ENCODE data around the gene GALNT18. TPM values are rescaled to one million over a fixed set of nuclear protein-coding genes. Genes with fewer than 3 reads are reported as not detected.

The GALNT18 gene
- polyA plus RNA-seq, 1 donor from 2014 or later, result 7.6 TPM

DNA sequence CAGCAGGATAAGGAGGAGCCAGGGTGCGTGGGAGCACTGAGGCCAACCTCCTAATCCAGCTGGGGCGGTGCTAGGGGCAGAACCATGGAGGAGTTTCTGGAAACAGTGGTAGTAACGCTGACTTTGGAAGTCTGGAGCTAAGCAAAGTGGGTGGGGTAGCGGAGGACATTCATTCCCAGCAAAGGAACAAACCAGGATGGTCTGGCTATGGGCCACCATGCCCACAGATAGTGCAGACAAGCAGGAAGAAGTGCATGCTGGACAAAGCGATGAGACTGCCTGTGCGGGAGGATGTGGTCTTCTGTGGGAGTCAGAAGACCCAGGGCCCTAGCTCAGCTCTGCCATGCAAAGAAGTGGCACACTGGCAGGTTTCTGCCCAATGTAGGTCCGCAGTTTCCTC, 197.1 kb downstream of the GALNT18 start:
- no peak overlapping the region for H3K4me3 ChIP-seq (ENCODE audit: low read length)
- no peak overlapping the region for H3K4me2 ChIP-seq (ENCODE audit: low read length)
- no peak overlapping the region for H3K27ac ChIP-seq (ENCODE audit: low read length)
- H3F3A ChIP-seq (ENCODE audit: insufficient read depth, low read length, poor library complexity, severe bottlenecking), result no peaks in the 10 kb centered on the region
- H3K9me3 ChIP-seq (ENCODE audit: low read length), result no peaks in the 10 kb centered on the region
- no peaks in the 10 kb centered on the region for H3K9me2 ChIP-seq (ENCODE audit: insufficient read depth, low read length)
- no peaks in the 10 kb centered on the region for H3K27me3 ChIP-seq (ENCODE audit: insufficient read depth, low read depth, low read length)
- no peak for TF ChIP-seq EP300 (conservative IDR thresholded peaks at IDR 0.05; ENCODE audit: poor library complexity, severe bottlenecking)
- no peak for TF ChIP-seq RAD21 (conservative IDR thresholded peaks at IDR 0.05)
- TF ChIP-seq, protein P1, sequence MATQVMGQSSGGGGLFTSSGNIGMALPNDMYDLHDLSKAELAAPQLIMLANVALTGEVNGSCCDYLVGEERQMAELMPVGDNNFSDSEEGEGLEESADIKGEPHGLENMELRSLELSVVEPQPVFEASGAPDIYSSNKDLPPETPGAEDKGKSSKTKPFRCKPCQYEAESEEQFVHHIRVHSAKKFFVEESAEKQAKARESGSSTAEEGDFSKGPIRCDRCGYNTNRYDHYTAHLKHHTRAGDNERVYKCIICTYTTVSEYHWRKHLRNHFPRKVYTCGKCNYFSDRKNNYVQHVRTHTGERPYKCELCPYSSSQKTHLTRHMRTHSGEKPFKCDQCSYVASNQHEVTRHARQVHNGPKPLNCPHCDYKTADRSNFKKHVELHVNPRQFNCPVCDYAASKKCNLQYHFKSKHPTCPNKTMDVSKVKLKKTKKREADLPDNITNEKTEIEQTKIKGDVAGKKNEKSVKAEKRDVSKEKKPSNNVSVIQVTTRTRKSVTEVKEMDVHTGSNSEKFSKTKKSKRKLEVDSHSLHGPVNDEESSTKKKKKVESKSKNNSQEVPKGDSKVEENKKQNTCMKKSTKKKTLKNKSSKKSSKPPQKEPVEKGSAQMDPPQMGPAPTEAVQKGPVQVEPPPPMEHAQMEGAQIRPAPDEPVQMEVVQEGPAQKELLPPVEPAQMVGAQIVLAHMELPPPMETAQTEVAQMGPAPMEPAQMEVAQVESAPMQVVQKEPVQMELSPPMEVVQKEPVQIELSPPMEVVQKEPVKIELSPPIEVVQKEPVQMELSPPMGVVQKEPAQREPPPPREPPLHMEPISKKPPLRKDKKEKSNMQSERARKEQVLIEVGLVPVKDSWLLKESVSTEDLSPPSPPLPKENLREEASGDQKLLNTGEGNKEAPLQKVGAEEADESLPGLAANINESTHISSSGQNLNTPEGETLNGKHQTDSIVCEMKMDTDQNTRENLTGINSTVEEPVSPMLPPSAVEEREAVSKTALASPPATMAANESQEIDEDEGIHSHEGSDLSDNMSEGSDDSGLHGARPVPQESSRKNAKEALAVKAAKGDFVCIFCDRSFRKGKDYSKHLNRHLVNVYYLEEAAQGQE (IDR thresholded peaks at IDR 0.05; ENCODE audit: borderline replicate concordance), result no peak
- TF ChIP-seq SMC3 (conservative IDR thresholded peaks at IDR 0.05; ENCODE audit: poor library complexity), result no peak
- TF ChIP-seq POLR2AphosphoS5 (IDR thresholded peaks at IDR 0.05), result no peak
- TF ChIP-seq EZH2 (IDR thresholded peaks at IDR 0.05; ENCODE audit: borderline replicate concordance, insufficient read depth, low read length, poor library complexity, severe bottlenecking), result no peak
- H2AFZ ChIP-seq (ENCODE audit: low read depth, low read length), result no peak overlapping the region
- H3K9ac ChIP-seq (ENCODE audit: low read length), result no peak overlapping the region
- no peaks in the 10 kb centered on the region for H3K36me3 ChIP-seq (ENCODE audit: insufficient read depth, low read length)
- no peaks in the 10 kb centered on the region for H3K79me2 ChIP-seq (replicated peaks; ENCODE audit: insufficient read depth, low read length)
- H4K20me1 ChIP-seq (ENCODE audit: insufficient read depth), result no peaks in the 10 kb centered on the region

DNA sequence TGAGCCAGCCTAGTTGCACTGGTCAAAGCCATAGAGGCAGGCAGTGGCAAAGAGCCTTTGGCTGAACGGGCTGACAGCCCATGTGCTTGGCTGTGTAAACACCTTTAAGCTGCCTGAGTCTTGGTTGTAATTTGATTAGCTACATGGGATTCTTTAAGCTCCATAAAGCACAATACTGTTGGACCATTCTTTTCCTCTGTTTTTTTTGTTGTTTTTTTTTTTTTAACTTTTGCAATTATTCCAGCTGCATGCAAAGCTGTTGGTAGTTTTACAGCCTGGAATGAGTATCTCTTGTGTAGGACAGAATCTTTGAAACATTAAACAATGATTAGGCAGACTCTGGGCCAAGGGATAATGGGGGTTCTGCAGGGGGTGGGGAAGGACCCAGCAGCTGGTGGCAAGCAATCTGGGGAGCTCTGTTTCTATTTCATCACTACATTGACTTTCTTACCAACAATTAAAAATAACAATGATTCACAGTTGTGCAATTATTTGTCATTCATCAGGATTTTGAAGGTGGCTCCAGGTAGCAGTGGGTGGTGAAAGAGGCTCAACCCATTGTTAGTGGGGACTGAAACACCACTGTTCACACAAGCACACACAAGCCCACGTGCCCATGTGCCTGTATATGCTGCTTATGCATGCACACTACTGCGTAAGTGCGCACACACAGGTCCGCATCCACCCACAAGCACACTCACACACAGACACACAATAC, 199.2 kb downstream of the GALNT18 start:
- Histone ChIP-seq H3K9ac (ENCODE audit: low read length) (no peak overlapping the region), H3K27ac (ENCODE audit: low read length) (no peak overlapping the region), H3F3A (ENCODE audit: insufficient read depth, low read length, poor library complexity, severe bottlenecking) (no peaks in the 10 kb centered on the region), H3K27me3 (ENCODE audit: insufficient read depth, low read depth, low read length) (no peaks in the 10 kb centered on the region), H3K9me2 (ENCODE audit: insufficient read depth, low read length) (no peaks in the 10 kb centered on the region), H3K4me2 (ENCODE audit: low read length) (no peak overlapping the region), H2AFZ (ENCODE audit: low read depth, low read length) (no peak overlapping the region), H3K36me3 (ENCODE audit: insufficient read depth, low read length) (no peaks in the 10 kb centered on the region), H3K79me2 (replicated peaks; ENCODE audit: insufficient read depth, low read length) (no peaks in the 10 kb centered on the region), H3K4me3 (ENCODE audit: low read length) (no peak overlapping the region), H4K20me1 (ENCODE audit: insufficient read depth) (no peaks in the 10 kb centered on the region), H3K9me3 (ENCODE audit: low read length) (no peaks in the 10 kb centered on the region)
- TF ChIP-seq, protein P2, sequence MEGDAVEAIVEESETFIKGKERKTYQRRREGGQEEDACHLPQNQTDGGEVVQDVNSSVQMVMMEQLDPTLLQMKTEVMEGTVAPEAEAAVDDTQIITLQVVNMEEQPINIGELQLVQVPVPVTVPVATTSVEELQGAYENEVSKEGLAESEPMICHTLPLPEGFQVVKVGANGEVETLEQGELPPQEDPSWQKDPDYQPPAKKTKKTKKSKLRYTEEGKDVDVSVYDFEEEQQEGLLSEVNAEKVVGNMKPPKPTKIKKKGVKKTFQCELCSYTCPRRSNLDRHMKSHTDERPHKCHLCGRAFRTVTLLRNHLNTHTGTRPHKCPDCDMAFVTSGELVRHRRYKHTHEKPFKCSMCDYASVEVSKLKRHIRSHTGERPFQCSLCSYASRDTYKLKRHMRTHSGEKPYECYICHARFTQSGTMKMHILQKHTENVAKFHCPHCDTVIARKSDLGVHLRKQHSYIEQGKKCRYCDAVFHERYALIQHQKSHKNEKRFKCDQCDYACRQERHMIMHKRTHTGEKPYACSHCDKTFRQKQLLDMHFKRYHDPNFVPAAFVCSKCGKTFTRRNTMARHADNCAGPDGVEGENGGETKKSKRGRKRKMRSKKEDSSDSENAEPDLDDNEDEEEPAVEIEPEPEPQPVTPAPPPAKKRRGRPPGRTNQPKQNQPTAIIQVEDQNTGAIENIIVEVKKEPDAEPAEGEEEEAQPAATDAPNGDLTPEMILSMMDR (IDR thresholded peaks at IDR 0.05; ENCODE audit: poor library complexity, severe bottlenecking), result no peak
- TF ChIP-seq, protein P1 (IDR thresholded peaks at IDR 0.05; ENCODE audit: borderline replicate concordance), result no peak
- TF ChIP-seq TAF1 (IDR thresholded peaks at IDR 0.05; ENCODE audit: low read depth), result no peak
- TF ChIP-seq EZH2 (IDR thresholded peaks at IDR 0.05; ENCODE audit: borderline replicate concordance, insufficient read depth, low read length, poor library complexity, severe bottlenecking), result no peak
- no peak for TF ChIP-seq POLR2AphosphoS5 (IDR thresholded peaks at IDR 0.05)

All from neural cell (in vitro differentiated cells).